GM21717 (cell line): Measurements from ENCODE around the gene PRKCD.
"Not testable (repeated sequence)": the region's sequence is repeated elsewhere in the genome, so short reads cannot be mapped to it uniquely, and the experiment has no call there.

Experiments
- ATAC-seq: cut with Tn5 transposase; IDR thresholded peaks from one replicate; pipeline ENCODE4 v1.9.1; 2021; ENCODE audit warnings: mild to moderate bottlenecking, moderate library complexity; ENCODE audit not compliant: unreplicated experiment

The PRKCD gene

GRCh38 chr3:53139906-53140846, 20.8 kb upstream of the PRKCD start:
- no peak for ATAC-seq

- no peak for ATAC-seq
Measured at GRCh38 chr3:53140847-53141845, 19.9 kb upstream of the PRKCD start.

- no peak for ATAC-seq
Measured at GRCh38 chr3:53142986-53143385, 18.0 kb upstream of the PRKCD start.

- no peak for ATAC-seq
Measured at GRCh38 chr3:53144446-53144845, 16.6 kb upstream of the PRKCD start.

GRCh38 chr3:53144862-53145712, 15.9 kb upstream of the PRKCD start:
- ATAC-seq: no peak

- no peak for ATAC-seq
Measured at GRCh38 chr3:53145713-53146080, 15.3 kb upstream of the PRKCD start.

GRCh38 chr3:53146319-53146891, 14.6 kb upstream of the PRKCD start:
- ATAC-seq: no peak

- ATAC-seq: no peak
Measured at GRCh38 chr3:53147151-53147902, 13.7 kb upstream of the PRKCD start.

GRCh38 chr3:53147903-53148400, 13.1 kb upstream of the PRKCD start:
- no peak for ATAC-seq

- no peak for ATAC-seq
Measured at GRCh38 chr3:53149006-53149690, 11.9 kb upstream of the PRKCD start.

GRCh38 chr3:53149699-53150098, 11.3 kb upstream of the PRKCD start:
- ATAC-seq: no peak

GRCh38 chr3:53150247-53151085, 10.5 kb upstream of the PRKCD start:
- no peak for ATAC-seq

- not testable (repeated sequence) for ATAC-seq
Measured at GRCh38 chr3:53151086-53151438, 9.9 kb upstream of the PRKCD start.

- ATAC-seq: no peak
Measured at GRCh38 chr3:53151465-53151864, 9.5 kb upstream of the PRKCD start.

GRCh38 chr3:53151870-53152660, 8.9 kb upstream of the PRKCD start:
- ATAC-seq: no peak

- ATAC-seq: no peak
Measured at GRCh38 chr3:53153264-53153823, 7.7 kb upstream of the PRKCD start.

GRCh38 chr3:53153980-53154379, 7.0 kb upstream of the PRKCD start:
- ATAC-seq: no peak
